AG20443 (cell line): ENCODE measurements around the gene BTK.
"Not testable (repeated sequence)": the region's sequence is repeated elsewhere in the genome, so short reads cannot be mapped to it uniquely, and the experiment has no call there.

Source experiments
- DNase-seq: peaks from one replicate; pipeline ENCODE4 v3.0.0; 2012; ENCODE audit warnings: low spot score, mixed read lengths

Gene BTK

GRCh38 chrX:101337776-101338271 lies 48.2 kb downstream of the BTK start:
- DNase-seq: no peak

- not testable (repeated sequence) for DNase-seq
Observed at GRCh38 chrX:101334310-101334709, 51.7 kb downstream of the BTK start.

- DNase-seq: not testable (repeated sequence)
Observed at GRCh38 chrX:101326600-101326999, 59.4 kb downstream of the BTK start.

GRCh38 chrX:101303790-101304189 lies 82.2 kb downstream of the BTK start:
- DNase-seq: no peak
